Measurements from ENCODE around the gene SH3BGRL2. TPM values are rescaled to one million over a fixed set of nuclear protein-coding genes. Genes with fewer than 3 reads are reported as not detected.

Gene SH3BGRL2
- total RNA-seq, 1 experiment from 2014 or later, result 5.2 TPM

DNA sequence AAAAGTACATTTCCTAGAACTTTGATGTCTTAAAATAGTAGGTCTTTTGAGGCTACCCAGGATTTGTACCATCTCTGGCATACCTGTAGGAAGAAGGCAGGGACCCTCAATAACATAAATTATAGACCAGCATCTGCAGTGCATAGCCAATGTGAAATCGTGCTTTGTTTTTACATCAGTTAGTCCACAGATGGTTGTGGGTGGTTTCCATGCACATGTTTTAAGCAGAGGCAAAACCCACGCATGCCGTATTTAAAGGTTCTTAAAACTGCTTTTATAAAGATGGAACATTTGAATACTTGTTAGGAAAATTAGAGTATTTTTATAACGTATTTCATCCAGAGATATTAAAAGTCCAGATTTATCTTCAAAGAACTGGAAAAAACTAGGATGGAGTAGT is 66.3 kb downstream of the SH3BGRL2 start:
- H3K4me1 ChIP-seq (ENCODE audit: control insufficient read depth in 1 of 2, insufficient read depth in 2 of 2, low read length in 2 of 2), result no peaks in the 10 kb centered on the region
- H4K20me1 ChIP-seq (ENCODE audit: insufficient read depth), result no peaks in the 10 kb centered on the region
- H3K36me3 ChIP-seq (ENCODE audit: control insufficient read depth in 1 of 2, insufficient read depth in 2 of 2, low read length in 2 of 2), result no peaks in the 10 kb centered on the region
- ChIA-PET RAD21 (ENCODE audit: low non-redundant PET in 1 of 2, low total read pairs in 2 of 2, uncharacterized antibody in 2 of 2, unreplicated experiment in 2 of 2) (no interaction called here), CTCF (no interaction called here), POLR2A (no interaction called here)
- TF ChIP-seq RAD21 (IDR thresholded peaks at IDR 0.05; ENCODE audit: low read depth) (no peak), TCF7L2 (IDR thresholded peaks at IDR 0.05; ENCODE audit: borderline replicate concordance, extremely low read depth, insufficient read depth, insufficient read length) (no peak), POLR2A (IDR thresholded peaks at IDR 0.05; ENCODE audit: borderline replicate concordance, extremely low read depth, insufficient read depth, insufficient read length) (no peak), JUND (IDR thresholded peaks at IDR 0.05) (no peak), POLR2AphosphoS5 (IDR thresholded peaks at IDR 0.05; ENCODE audit: low read depth, low read length) (no peak), SP1 (IDR thresholded peaks at IDR 0.05; ENCODE audit: low read depth) (no peak), SIN3A (IDR thresholded peaks at IDR 0.05; ENCODE audit: low read depth) (no peak), EGR1 (IDR thresholded peaks at IDR 0.05; ENCODE audit: low read depth) (no peak)
- TF ChIP-seq, protein P1, sequence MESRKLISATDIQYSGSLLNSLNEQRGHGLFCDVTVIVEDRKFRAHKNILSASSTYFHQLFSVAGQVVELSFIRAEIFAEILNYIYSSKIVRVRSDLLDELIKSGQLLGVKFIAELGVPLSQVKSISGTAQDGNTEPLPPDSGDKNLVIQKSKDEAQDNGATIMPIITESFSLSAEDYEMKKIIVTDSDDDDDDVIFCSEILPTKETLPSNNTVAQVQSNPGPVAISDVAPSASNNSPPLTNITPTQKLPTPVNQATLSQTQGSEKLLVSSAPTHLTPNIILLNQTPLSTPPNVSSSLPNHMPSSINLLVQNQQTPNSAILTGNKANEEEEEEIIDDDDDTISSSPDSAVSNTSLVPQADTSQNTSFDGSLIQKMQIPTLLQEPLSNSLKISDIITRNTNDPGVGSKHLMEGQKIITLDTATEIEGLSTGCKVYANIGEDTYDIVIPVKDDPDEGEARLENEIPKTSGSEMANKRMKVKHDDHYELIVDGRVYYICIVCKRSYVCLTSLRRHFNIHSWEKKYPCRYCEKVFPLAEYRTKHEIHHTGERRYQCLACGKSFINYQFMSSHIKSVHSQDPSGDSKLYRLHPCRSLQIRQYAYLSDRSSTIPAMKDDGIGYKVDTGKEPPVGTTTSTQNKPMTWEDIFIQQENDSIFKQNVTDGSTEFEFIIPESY (IDR thresholded peaks at IDR 0.05; ENCODE audit: extremely low read depth, insufficient replicate concordance, low read length), result no peak
- TF ChIP-seq, protein P2, sequence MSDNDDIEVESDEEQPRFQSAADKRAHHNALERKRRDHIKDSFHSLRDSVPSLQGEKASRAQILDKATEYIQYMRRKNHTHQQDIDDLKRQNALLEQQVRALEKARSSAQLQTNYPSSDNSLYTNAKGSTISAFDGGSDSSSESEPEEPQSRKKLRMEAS (IDR thresholded peaks at IDR 0.05), result no peak
- intact Hi-C loops (cut with micrococcal nuclease), result no loop called here
- H3K9me3 ChIP-seq (ENCODE audit: control insufficient read depth in 1 of 2, insufficient read depth in 1 of 2, low read depth in 1 of 2, low read length in 2 of 2), result no peaks in the 10 kb centered on the region
- no peaks in the 10 kb centered on the region for H3K27me3 ChIP-seq (ENCODE audit: insufficient read depth, low read length)
- DNase-seq (ENCODE audit: low read depth, low spot score) (no peak), ATAC-seq (no peak)
- no peak overlapping the region for H3K27ac ChIP-seq (ENCODE audit: low read depth, low read length)
- no peaks in the 10 kb centered on the region for H3K79me2 ChIP-seq (ENCODE audit: insufficient read depth, low read length)
- no peak overlapping the region for H2AFZ ChIP-seq (ENCODE audit: low read depth, low read length, poor library complexity, severe bottlenecking)
- H3K9ac ChIP-seq (ENCODE audit: low read length), result no peak overlapping the region
- no peak overlapping the region for H3K4me3 ChIP-seq (replicated peaks in 1 of 2; ENCODE audit: low read depth in 1 of 2, low read length in 2 of 2)
- BruUV-seq (replicated peaks), result no TSS peak
- H3K9me2 ChIP-seq (ENCODE audit: insufficient read depth), result no peaks in the 10 kb centered on the region
- H3K4me2 ChIP-seq (ENCODE audit: low read length), result no peak overlapping the region

Data from HCT116 (cell line).